B cell (primary cell): ENCODE data around the gene FAM20C.

Experiments used
- EZH2 ChIP-seq: IDR thresholded peaks from 2 replicates; pipeline ENCODE4 v1.6.1; 2012; ENCODE audit warnings: borderline replicate concordance, low read depth, mild to moderate bottlenecking, moderate library complexity, low read length; ENCODE audit not compliant: insufficient read depth, poor library complexity, severe bottlenecking
- TF ChIP-seq, protein P1 (sequence below): fragments of 200-600 bp; IDR thresholded peaks from one replicate; pipeline ENCODE4 v1.8.0; 2022; ENCODE audit warnings: antibody characterized with exemption, mild to moderate bottlenecking

DNA sequence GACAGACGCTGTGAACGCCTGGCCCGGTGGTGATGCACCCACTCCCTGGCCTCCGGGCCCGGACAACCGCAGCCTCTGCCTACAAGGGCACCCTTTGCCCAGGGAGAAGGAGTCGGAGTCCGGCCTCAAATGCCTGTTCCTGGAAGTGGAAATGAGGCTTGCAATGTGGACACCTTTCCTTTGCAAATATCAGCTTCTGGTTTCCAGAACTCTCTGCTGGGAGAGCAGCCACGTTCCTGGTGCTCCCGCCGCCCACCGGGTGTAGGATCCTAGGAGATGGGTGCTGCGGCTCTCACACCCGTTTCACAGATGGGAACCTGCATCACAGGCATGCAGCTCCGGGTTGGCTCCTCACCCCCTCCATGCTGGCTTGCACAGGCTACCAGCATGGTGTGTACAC lies 100.5 kb downstream of the FAM20C start:
- TF ChIP-seq, protein P1, sequence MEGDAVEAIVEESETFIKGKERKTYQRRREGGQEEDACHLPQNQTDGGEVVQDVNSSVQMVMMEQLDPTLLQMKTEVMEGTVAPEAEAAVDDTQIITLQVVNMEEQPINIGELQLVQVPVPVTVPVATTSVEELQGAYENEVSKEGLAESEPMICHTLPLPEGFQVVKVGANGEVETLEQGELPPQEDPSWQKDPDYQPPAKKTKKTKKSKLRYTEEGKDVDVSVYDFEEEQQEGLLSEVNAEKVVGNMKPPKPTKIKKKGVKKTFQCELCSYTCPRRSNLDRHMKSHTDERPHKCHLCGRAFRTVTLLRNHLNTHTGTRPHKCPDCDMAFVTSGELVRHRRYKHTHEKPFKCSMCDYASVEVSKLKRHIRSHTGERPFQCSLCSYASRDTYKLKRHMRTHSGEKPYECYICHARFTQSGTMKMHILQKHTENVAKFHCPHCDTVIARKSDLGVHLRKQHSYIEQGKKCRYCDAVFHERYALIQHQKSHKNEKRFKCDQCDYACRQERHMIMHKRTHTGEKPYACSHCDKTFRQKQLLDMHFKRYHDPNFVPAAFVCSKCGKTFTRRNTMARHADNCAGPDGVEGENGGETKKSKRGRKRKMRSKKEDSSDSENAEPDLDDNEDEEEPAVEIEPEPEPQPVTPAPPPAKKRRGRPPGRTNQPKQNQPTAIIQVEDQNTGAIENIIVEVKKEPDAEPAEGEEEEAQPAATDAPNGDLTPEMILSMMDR, result no peak
- TF ChIP-seq EZH2, result no peak
